Spinal cord (tissue), 10 donors: ENCODE data around the gene AP2A2. TPM values are rescaled to one million over a fixed set of nuclear protein-coding genes. Genes with fewer than 3 reads are reported as not detected.

Experiments
- DNase-seq, 6 donors: peaks; one replicate each; pipeline versions ENCODE4 v3.0.0 to v3.0.0-alpha.2; 2013 to 2015; ENCODE audit warnings: low spot score in 6 of 6, low read depth in 4 of 6
- H3K27ac ChIP-seq: one replicate; pipeline ENCODE4 v1.5.1; 2013; ENCODE audit warnings: low read depth, low read length, control low read depth
- H3K27me3 ChIP-seq: one replicate; pipeline ENCODE4 v1.6.1; 2013; ENCODE audit warnings: low read length; ENCODE audit not compliant: control insufficient read depth, insufficient read depth
- H3K36me3 ChIP-seq: one replicate; pipeline ENCODE4 v1.6.1; 2013; ENCODE audit warnings: low read length; ENCODE audit not compliant: control insufficient read depth, insufficient read depth
- H3K4me1 ChIP-seq: one replicate; pipeline ENCODE4 v1.6.1; 2013; ENCODE audit warnings: low read length; ENCODE audit not compliant: control insufficient read depth, insufficient read depth
- H3K4me3 ChIP-seq: one replicate; pipeline ENCODE4 v1.5.1; 2013; ENCODE audit warnings: low read depth, low read length, control low read depth
- H3K9me3 ChIP-seq: one replicate; pipeline ENCODE4 v1.6.1; 2013; ENCODE audit warnings: low read length; ENCODE audit not compliant: control insufficient read depth, insufficient read depth
- WGBS: methylation state at CpG from one replicate; pipeline ENCODE4 v1.1.5; 2013; ENCODE audit warnings: missing lambda C conversion rate; ENCODE audit not compliant: insufficient coverage; 5-methylcytosine and 5-hydroxymethylcytosine counted together
- long read RNA-seq, 4 donors: transcript quantifications; one replicate each; lab custom pipeline, GENCODE V29; 2026
- polyA plus RNA-seq, 2 donors: library from polyadenylated mRNA; unstranded; fragments of 120-200 nt; gene quantifications; one replicate each; pipeline ENCODE4 v1.2.1, GENCODE V29; 2013; ENCODE audit not compliant: insufficient read length in 2 of 2
- total RNA-seq, 2 donors: library from RNA; depleted of rRNA in 1 of 2; stranded (reverse); fragments of 120-200 nt in 1 of 2; fragments of >200 nt in 1 of 2; gene quantifications; one replicate each; pipeline versions ENCODE4 v1.2.3 to v1.2.4, GENCODE V29; 2013 to 2014
- donor health status: healthy.

The AP2A2 gene
- total RNA-seq (10 to 100 TPM; 46.4 to 55.3 TPM), polyA plus RNA-seq (100 to 1,000 TPM; 109 to 132 TPM)
- long read RNA-seq, donor 1, full-length matches to known transcripts: 17 of 35 reads
- long read RNA-seq, donor 1, partial matches to known transcripts: 18 of 35 reads
- long read RNA-seq, donor 1, other reads (novel, unspliced or antisense): 0 of 35 reads
- long read RNA-seq, donor 2, full-length matches to known transcripts: 3 of 3 reads
- long read RNA-seq, donor 2, partial matches to known transcripts: 0 of 3 reads
- long read RNA-seq, donor 2, other reads (novel, unspliced or antisense): 0 of 3 reads
- long read RNA-seq, donor 3, full-length matches to known transcripts: 1 of 19 reads
- long read RNA-seq, donor 3, partial matches to known transcripts: 18 of 19 reads
- long read RNA-seq, donor 3, other reads (novel, unspliced or antisense): 0 of 19 reads
- long read RNA-seq, donor 4, full-length matches to known transcripts: 9 of 9 reads
- long read RNA-seq, donor 4, partial matches to known transcripts: 0 of 9 reads
- long read RNA-seq, donor 4, other reads (novel, unspliced or antisense): 0 of 9 reads

- H3K27ac ChIP-seq: peak within 1 kb of the TSS; percentile 82
Measured at GRCh38 chr11:925496-926301, at the start of gene AP2A2. Gene AP2A2 (plus strand): TSS chr11:925870. CDS start chr11:926022, 152 bp downstream.

GRCh38 chr11:876545-876944, 49.1 kb upstream of the AP2A2 start:
- peaks cover 14% of the 10 kb centered on the region for H3K4me1 ChIP-seq
- H3K4me3 ChIP-seq: no peak overlapping the region
- H3K27ac ChIP-seq: no peak overlapping the region
- H3K27me3 ChIP-seq: no peaks in the 10 kb centered on the region
- no peaks in the 10 kb centered on the region for H3K9me3 ChIP-seq
- WGBS: 25% methylated on average over 12 of the region's 12 CpGs
- peak in 2 of 6 donors; percentile 55 to 83 for DNase-seq
- H3K36me3 ChIP-seq: peaks cover 81% of the 10 kb centered on the region

More at GRCh38 chr11:925496-926301, at the start of gene AP2A2:
- Histone ChIP-seq H3K36me3 (peaks cover 9% of the 10 kb centered on the region), H3K27me3 (no peaks in the 10 kb centered on the region), H3K9me3 (no peaks in the 10 kb centered on the region), H3K4me3 (peak within 1 kb of the TSS; percentile 76), H3K4me1 (peaks cover 47% of the 10 kb centered on the region)
- 4% methylated on average over 112 of the region's 124 CpGs for WGBS
- DNase-seq: peak in 5 of 6 donors; percentile 79 to 97 (median 86)

- no peak for DNase-seq
- peaks cover 14% of the 10 kb centered on the region for H3K4me1 ChIP-seq
- no peak overlapping the region for H3K4me3 ChIP-seq
- no peaks in the 10 kb centered on the region for H3K9me3 ChIP-seq
- no peak overlapping the region for H3K27ac ChIP-seq
- WGBS: 75% methylated on average over 6 of the region's 11 CpGs
- H3K27me3 ChIP-seq: no peaks in the 10 kb centered on the region
- H3K36me3 ChIP-seq: peaks cover 82% of the 10 kb centered on the region
Measured at GRCh38 chr11:877565-877964, 48.1 kb upstream of the AP2A2 start.

GRCh38 chr11:880447-880846, 45.2 kb upstream of the AP2A2 start:
- Histone ChIP-seq H3K4me1 (peaks cover 14% of the 10 kb centered on the region), H3K4me3 (no peak overlapping the region), H3K36me3 (peaks cover 88% of the 10 kb centered on the region), H3K27ac (no peak overlapping the region), H3K27me3 (no peaks in the 10 kb centered on the region), H3K9me3 (no peaks in the 10 kb centered on the region)
- DNase-seq: no peak
- WGBS: 91% methylated on average over 12 of the region's 14 CpGs

- Histone ChIP-seq H3K4me1 (no peaks in the 10 kb centered on the region), H3K27ac (no peak overlapping the region), H3K4me3 (no peak overlapping the region), H3K36me3 (peaks cover 87% of the 10 kb centered on the region), H3K9me3 (no peaks in the 10 kb centered on the region), H3K27me3 (no peaks in the 10 kb centered on the region)
- WGBS: 79% methylated on average over 10 of the region's 14 CpGs
- DNase-seq: no peak
Measured at GRCh38 chr11:882596-882995, 43.1 kb upstream of the AP2A2 start.

GRCh38 chr11:883527-883926, 42.1 kb upstream of the AP2A2 start:
- no peak for DNase-seq
- WGBS: 84% methylated on average over 9 of the region's 10 CpGs
- peaks cover 92% of the 10 kb centered on the region for H3K36me3 ChIP-seq

GRCh38 chr11:884578-885070, 41.0 kb upstream of the AP2A2 start:
- WGBS: 88% methylated on average over 16 of the region's 16 CpGs
- H3K4me3 ChIP-seq: no peak overlapping the region
- DNase-seq: no peak
- H3K4me1 ChIP-seq: peaks cover 17% of the 10 kb centered on the region
- H3K36me3 ChIP-seq: peaks cover 94% of the 10 kb centered on the region
- H3K27me3 ChIP-seq: no peaks in the 10 kb centered on the region
- H3K9me3 ChIP-seq: no peaks in the 10 kb centered on the region
- H3K27ac ChIP-seq: no peak overlapping the region

More at GRCh38 chr11:883527-883926, 42.1 kb upstream of the AP2A2 start:
- peaks cover 7% of the 10 kb centered on the region for H3K4me1 ChIP-seq
- no peak overlapping the region for H3K4me3 ChIP-seq
- no peak overlapping the region for H3K27ac ChIP-seq
- H3K9me3 ChIP-seq: no peaks in the 10 kb centered on the region
- H3K27me3 ChIP-seq: no peaks in the 10 kb centered on the region

- Histone ChIP-seq H3K9me3 (no peaks in the 10 kb centered on the region), H3K4me1 (peaks cover 36% of the 10 kb centered on the region), H3K27me3 (no peaks in the 10 kb centered on the region), H3K27ac (no peak overlapping the region), H3K36me3 (peaks cover 96% of the 10 kb centered on the region), H3K4me3 (no peak overlapping the region)
- no peak for DNase-seq
- 94% methylated on average over 17 of the region's 17 CpGs for WGBS
Measured at GRCh38 chr11:886568-886967, 39.1 kb upstream of the AP2A2 start.

- Histone ChIP-seq H3K4me3 (no peak overlapping the region), H3K27ac (no peak overlapping the region), H3K9me3 (no peaks in the 10 kb centered on the region), H3K4me1 (peaks cover 46% of the 10 kb centered on the region), H3K36me3 (peaks cover 94% of the 10 kb centered on the region), H3K27me3 (no peaks in the 10 kb centered on the region)
- no peak for DNase-seq
- 88% methylated on average over 14 of the region's 14 CpGs for WGBS
Measured at GRCh38 chr11:887589-887988, 38.1 kb upstream of the AP2A2 start.
